ENCODE data around the gene CYP3A7.
"Not testable (repeated sequence)": the region's sequence is repeated elsewhere in the genome, so short reads cannot be mapped to it uniquely, and the experiment has no call there.

CYP3A7 gene

GRCh38 chr7:99734987-99735386, at the start of gene CYP3A7:
Gene CYP3A7, minus strand, starts transcription at chr7:99735196. Its CDS starts 103 bp downstream, at chr7:99735093.
- no peak for DNase-seq

GRCh38 chr7:99784007-99784406, 49.0 kb upstream of the CYP3A7 start, which contains the start of gene CYP3A4:
Gene CYP3A4, minus strand, starts transcription at chr7:99784184. Its CDS starts 103 bp downstream, at chr7:99784081.
- DNase-seq: no peak

GRCh38 chr7:99782012-99782953, 47.3 kb upstream of the CYP3A7 start:
- no peak for DNase-seq

GRCh38 chr7:99780588-99780987, 45.6 kb upstream of the CYP3A7 start:
- DNase-seq: no peak

- DNase-seq: no peak
These were observed 45.0 kb upstream of the CYP3A7 start for GRCh38 chr7:99779949-99780348.

- DNase-seq: no peak
These were observed 43.9 kb upstream of the CYP3A7 start for GRCh38 chr7:99778880-99779279.

GRCh38 chr7:99773395-99773794, 38.4 kb upstream of the CYP3A7 start:
- DNase-seq: not testable (repeated sequence)

GRCh38 chr7:99772565-99772964, 37.6 kb upstream of the CYP3A7 start:
- DNase-seq: no peak

- DNase-seq: not testable (repeated sequence)
These were observed 34.5 kb upstream of the CYP3A7 start for GRCh38 chr7:99769494-99769893.

GRCh38 chr7:99768471-99768870, 33.5 kb upstream of the CYP3A7 start:
- DNase-seq: no peak

GRCh38 chr7:99767662-99768061, 32.7 kb upstream of the CYP3A7 start:
- DNase-seq: no peak

GRCh38 chr7:99766484-99767099, 31.6 kb upstream of the CYP3A7 start:
- no peak for DNase-seq

GRCh38 chr7:99764478-99764877, 29.5 kb upstream of the CYP3A7 start:
- no peak for DNase-seq

- no peak for DNase-seq
These were observed 27.8 kb upstream of the CYP3A7 start for GRCh38 chr7:99762680-99763327.

GRCh38 chr7:99755085-99755484, 20.1 kb upstream of the CYP3A7 start:
- DNase-seq: no peak

- DNase-seq: peak; percentile 16
These were observed 17.4 kb upstream of the CYP3A7 start for GRCh38 chr7:99752356-99752755.

- DNase-seq: not testable (repeated sequence)
These were observed 16.5 kb upstream of the CYP3A7 start for GRCh38 chr7:99751322-99752052.

GRCh38 chr7:99748846-99749579, 14.0 kb upstream of the CYP3A7 start:
- no peak for DNase-seq

GRCh38 chr7:99746915-99747314, 11.9 kb upstream of the CYP3A7 start:
- DNase-seq: not testable (repeated sequence)

- DNase-seq: not testable (repeated sequence)
These were observed 10.4 kb upstream of the CYP3A7 start for GRCh38 chr7:99745395-99745794.

GRCh38 chr7:99742737-99743394, 7.9 kb upstream of the CYP3A7 start:
- DNase-seq: no peak

- DNase-seq: no peak
These were observed 6.4 kb upstream of the CYP3A7 start for GRCh38 chr7:99741441-99741795.

Data from retina (tissue), 1 donor.